ENCODE results near the gene GSTO1. TPM values are rescaled to one million over a fixed set of nuclear protein-coding genes. Genes with fewer than 3 reads are reported as not detected.

The GSTO1 gene
- total and polyA plus RNA-seq, 2 of the 13 experiments (the other 11 are each of a cell fraction or from before 2014, with no cell fraction given): 228 to 300 TPM

GRCh38 chr10:104246976-104247375 is 7.7 kb upstream of the GSTO1 start:
- ATAC-seq (no peak), DNase-seq (ENCODE audit: low spot score) (no peak), FAIRE-seq (no peak)
- Histone ChIP-seq H3K79me2 (ENCODE audit: insufficient read depth, low read length) (no peaks in the 10 kb centered on the region), H3K27me3 (ENCODE audit: control insufficient read depth in 1 of 2, insufficient read depth in 2 of 2, low read length in 2 of 2) (no peaks in the 10 kb centered on the region), H4K20me1 (ENCODE audit: insufficient read depth, low read length) (no peaks in the 10 kb centered on the region), H3K27ac (ENCODE audit: extremely low read length, insufficient read depth, low read length) (no peak overlapping the region), H3K36me3 (replicated peaks in 1 of 2; ENCODE audit: control insufficient read depth in 1 of 2, insufficient read depth in 2 of 2, low read length in 2 of 2) (no peaks in the 10 kb centered on the region), H3K9me3 (ENCODE audit: low read length) (peaks cover 9% of the 10 kb centered on the region), H3K4me3 (replicated peaks in 1 of 3; ENCODE audit: insufficient read depth in 1 of 3, low read depth in 2 of 3, low read length in 3 of 3) (no peak overlapping the region), H3K9ac (ENCODE audit: insufficient read depth, low read depth, low read length) (no peak overlapping the region), H2AFZ (ENCODE audit: low read length) (no peak overlapping the region), H3K4me1 (ENCODE audit: insufficient read depth, low read length) (peaks cover 45% of the 10 kb centered on the region), H3K4me2 (ENCODE audit: low read depth, low read length) (no peak overlapping the region)
- in situ Hi-C loops (cut with HindIII; ENCODE audit: extremely low pct_ligation_motif_present, low pct_unique_long_range_greater_than_20kb): no loop called here
- POLR2A ChIA-PET: no interaction called here
- 84% methylated on average over 2 of the region's 2 CpGs for WGBS (ENCODE audit: low lambda C conversion rate)
- intact Hi-C loops (cut with micrococcal nuclease; ENCODE audit: unreplicated experiment): no loop called here
- TF ChIP-seq ZMYM3 (CRISPR knock-in tag; IDR thresholded peaks at IDR 0.05) (no peak), ZNF18 (CRISPR knock-in tag; IDR thresholded peaks at IDR 0.05; ENCODE audit: insufficient replicate concordance) (no peak), CAMTA2 (CRISPR knock-in tag; IDR thresholded peaks at IDR 0.05; ENCODE audit: borderline replicate concordance) (no peak), IRX3 (CRISPR knock-in tag; IDR thresholded peaks at IDR 0.05; ENCODE audit: borderline replicate concordance, low read depth) (no peak), ZNF335 (CRISPR knock-in tag; IDR thresholded peaks at IDR 0.05) (no peak), MXD1 (CRISPR knock-in tag; IDR thresholded peaks at IDR 0.05) (no peak), ZZZ3 (CRISPR knock-in tag; IDR thresholded peaks at IDR 0.05; ENCODE audit: borderline replicate concordance) (no peak), ZNF766 (CRISPR knock-in tag; IDR thresholded peaks at IDR 0.05; ENCODE audit: borderline replicate concordance) (no peak), RFXAP (CRISPR knock-in tag; IDR thresholded peaks at IDR 0.05; ENCODE audit: borderline replicate concordance) (no peak), HDAC1 (CRISPR knock-in tag; IDR thresholded peaks at IDR 0.05) (no peak), FOXO4 (CRISPR knock-in tag; conservative IDR thresholded peaks at IDR 0.05) (no peak), ATF7-NPFF (CRISPR knock-in tag; IDR thresholded peaks at IDR 0.05; ENCODE audit: low read depth) (no peak), ZNF451 (CRISPR knock-in tag; IDR thresholded peaks at IDR 0.05) (no peak), ZBTB21 (CRISPR knock-in tag; IDR thresholded peaks at IDR 0.05) (no peak), AGO1 (IDR thresholded peaks at IDR 0.05; ENCODE audit: low read depth, low read length, poor library complexity, severe bottlenecking) (no peak), GTF2F1 (IDR thresholded peaks at IDR 0.05; ENCODE audit: low read length) (no peak), TOE1 (CRISPR knock-in tag; IDR thresholded peaks at IDR 0.05) (no peak)
- TF ChIP-seq, protein P1, sequence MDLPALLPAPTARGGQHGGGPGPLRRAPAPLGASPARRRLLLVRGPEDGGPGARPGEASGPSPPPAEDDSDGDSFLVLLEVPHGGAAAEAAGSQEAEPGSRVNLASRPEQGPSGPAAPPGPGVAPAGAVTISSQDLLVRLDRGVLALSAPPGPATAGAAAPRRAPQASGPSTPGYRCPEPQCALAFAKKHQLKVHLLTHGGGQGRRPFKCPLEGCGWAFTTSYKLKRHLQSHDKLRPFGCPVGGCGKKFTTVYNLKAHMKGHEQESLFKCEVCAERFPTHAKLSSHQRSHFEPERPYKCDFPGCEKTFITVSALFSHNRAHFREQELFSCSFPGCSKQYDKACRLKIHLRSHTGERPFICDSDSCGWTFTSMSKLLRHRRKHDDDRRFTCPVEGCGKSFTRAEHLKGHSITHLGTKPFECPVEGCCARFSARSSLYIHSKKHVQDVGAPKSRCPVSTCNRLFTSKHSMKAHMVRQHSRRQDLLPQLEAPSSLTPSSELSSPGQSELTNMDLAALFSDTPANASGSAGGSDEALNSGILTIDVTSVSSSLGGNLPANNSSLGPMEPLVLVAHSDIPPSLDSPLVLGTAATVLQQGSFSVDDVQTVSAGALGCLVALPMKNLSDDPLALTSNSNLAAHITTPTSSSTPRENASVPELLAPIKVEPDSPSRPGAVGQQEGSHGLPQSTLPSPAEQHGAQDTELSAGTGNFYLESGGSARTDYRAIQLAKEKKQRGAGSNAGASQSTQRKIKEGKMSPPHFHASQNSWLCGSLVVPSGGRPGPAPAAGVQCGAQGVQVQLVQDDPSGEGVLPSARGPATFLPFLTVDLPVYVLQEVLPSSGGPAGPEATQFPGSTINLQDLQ (CRISPR knock-in tag; IDR thresholded peaks at IDR 0.05): no peak
- TF ChIP-seq, protein P2, sequence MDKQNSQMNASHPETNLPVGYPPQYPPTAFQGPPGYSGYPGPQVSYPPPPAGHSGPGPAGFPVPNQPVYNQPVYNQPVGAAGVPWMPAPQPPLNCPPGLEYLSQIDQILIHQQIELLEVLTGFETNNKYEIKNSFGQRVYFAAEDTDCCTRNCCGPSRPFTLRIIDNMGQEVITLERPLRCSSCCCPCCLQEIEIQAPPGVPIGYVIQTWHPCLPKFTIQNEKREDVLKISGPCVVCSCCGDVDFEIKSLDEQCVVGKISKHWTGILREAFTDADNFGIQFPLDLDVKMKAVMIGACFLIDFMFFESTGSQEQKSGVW (CRISPR knock-in tag; IDR thresholded peaks at IDR 0.05; ENCODE audit: borderline replicate concordance): no peak
- CTCF ChIA-PET (ENCODE audit: low intra/inter-chr PET ratio, low total read pairs): no interaction called here
- BruUV-seq (replicated peaks): no TSS peak

Data from HepG2 (cell line).